IMR-90 (cell line): ENCODE results near the gene ITGB1BP2. TPM values are rescaled to one million over a fixed set of nuclear protein-coding genes. Genes with fewer than 3 reads are reported as not detected.

Experiments used
- ATAC-seq: fragments of 200-7000 bp; cut with Tn5 transposase; 2 replicates; pipeline ENCODE4 v1.9.1; 2020; ENCODE audit warnings: low read depth, mild to moderate bottlenecking, moderate library complexity
- BruUV-seq: library from RNA; stranded (reverse); fragments of 400-500 nt; replicated peaks from 2 replicates; lab custom pipeline; 2021; lab: Mats Ljungman, UMichigan
- CTCF ChIA-PET: fragments of 300-600 bp; formaldehyde crosslinking; extraction: SDS; loops from one replicate; lab custom pipeline; 2021; ENCODE audit warnings: antibody characterized with exemption; lab: Yijun Ruan, JAX
- POLR2A ChIA-PET: fragments of 300-600 bp; sonication (Branson Sonifier 250); formaldehyde crosslinking; loops from one replicate; lab custom pipeline; 2022; ENCODE audit warnings: antibody characterized with exemption; ENCODE audit not compliant: unreplicated experiment; lab: Charles Lee
- DNase-seq: peaks from one replicate; pipeline ENCODE4 v3.0.0; 2013
- H2AFZ ChIP-seq: replicated peaks from 2 replicates; pipeline ENCODE3; 2013; ENCODE audit warnings: low read length, mild to moderate bottlenecking; ENCODE audit not compliant: poor library complexity
- H2AK5ac ChIP-seq: 2 replicates; pipeline ENCODE4 v1.6.1; 2013; ENCODE audit warnings: low read depth, low read length, inconsistent platforms
- H2AK9ac ChIP-seq: replicated peaks from 2 replicates; pipeline ENCODE3; 2013; ENCODE audit warnings: mild to moderate bottlenecking, low read depth, low read length, moderate library complexity; ENCODE audit not compliant: poor library complexity
- H2BK120ac ChIP-seq: 2 replicates; pipeline ENCODE4 v1.6.1; 2013; ENCODE audit warnings: low read depth, low read length, inconsistent platforms
- H2BK15ac ChIP-seq: 3 replicates; pipeline ENCODE4 v1.6.1; 2013; ENCODE audit warnings: low read depth, low read length, inconsistent platforms
- H2BK20ac ChIP-seq: 2 replicates; pipeline ENCODE4 v1.6.1; 2013; ENCODE audit warnings: low read depth, mild to moderate bottlenecking, inconsistent platforms, low read length, moderate library complexity
- H2BK5ac ChIP-seq: 2 replicates; pipeline ENCODE4 v1.6.1; 2013; ENCODE audit warnings: mild to moderate bottlenecking, low read depth, low read length, inconsistent platforms; ENCODE audit not compliant: poor library complexity, severe bottlenecking
- H3K14ac ChIP-seq: replicated peaks from 2 replicates; pipeline ENCODE4 v1.6.1; 2013; ENCODE audit warnings: low read depth, low read length, inconsistent platforms
- H3K18ac ChIP-seq: 2 replicates; pipeline ENCODE4 v1.6.1; 2013; ENCODE audit warnings: low read depth, low read length, control low read depth
- H3K23ac ChIP-seq: 2 replicates; pipeline ENCODE4 v1.6.1; 2013; ENCODE audit warnings: low read depth, low read length, inconsistent platforms
- H3K27ac ChIP-seq: 2 replicates; pipeline ENCODE4 v1.5.1; 2013; ENCODE audit warnings: mild to moderate bottlenecking, control low read depth, low read length; ENCODE audit not compliant: insufficient read depth
- H3K27me3 ChIP-seq: 2 replicates; pipeline ENCODE4 v1.6.1; 2013; ENCODE audit warnings: low read length; ENCODE audit not compliant: control insufficient read depth, insufficient read depth
- H3K36me3 ChIP-seq: 2 replicates; pipeline ENCODE4 v1.6.1; 2013; ENCODE audit warnings: low read length, mixed read lengths; ENCODE audit not compliant: control insufficient read depth, insufficient read depth
- H3K4ac ChIP-seq: 2 replicates; pipeline ENCODE4 v1.6.1; 2013; ENCODE audit warnings: low read depth, low read length, inconsistent platforms
- H3K4me1 ChIP-seq: 2 replicates; pipeline ENCODE4 v1.6.1; 2013; ENCODE audit warnings: low read length, mixed read lengths; ENCODE audit not compliant: control insufficient read depth, insufficient read depth
- H3K4me2 ChIP-seq: 2 replicates; pipeline ENCODE4 v1.6.1; 2013; ENCODE audit warnings: low read depth, mild to moderate bottlenecking, control low read depth, low read length, moderate library complexity
- H3K4me3 ChIP-seq: 2 replicates; pipeline ENCODE4 v1.5.1; 2013; ENCODE audit warnings: low read depth, mild to moderate bottlenecking, control low read depth, low read length, moderate library complexity; ENCODE audit not compliant: insufficient read depth
- H3K56ac ChIP-seq: 2 replicates; pipeline ENCODE4 v1.6.1; 2013; ENCODE audit warnings: low read length, inconsistent platforms; ENCODE audit not compliant: insufficient read depth; ENCODE audit errors: extremely low read depth
- H3K79me1 ChIP-seq, 2 experiments: 2 replicates each; pipeline ENCODE4 v1.6.1; 2013; ENCODE audit warnings: low read length in 2 of 2, inconsistent platforms in 1 of 2, low read depth in 1 of 2
- H3K9ac ChIP-seq: 2 replicates; pipeline ENCODE4 v1.6.1; 2013; ENCODE audit warnings: low read depth, low read length, control low read depth
- H3K9me1 ChIP-seq: 2 replicates; pipeline ENCODE4 v1.6.1; 2013; ENCODE audit warnings: low read length, inconsistent platforms; ENCODE audit not compliant: insufficient read depth
- H3K9me3 ChIP-seq: 2 replicates; pipeline ENCODE4 v1.6.1; 2013; ENCODE audit warnings: low read length; ENCODE audit not compliant: control insufficient read depth, insufficient read depth
- H4K20me1 ChIP-seq: 2 replicates; pipeline ENCODE4 v1.6.1; 2013; ENCODE audit warnings: low read length, inconsistent platforms; ENCODE audit not compliant: insufficient read depth
- H4K5ac ChIP-seq: 2 replicates; pipeline ENCODE4 v1.6.1; 2013; ENCODE audit warnings: mild to moderate bottlenecking, low read depth, low read length, control low read depth
- H4K8ac ChIP-seq, 2 experiments: 2 replicates each; pipeline ENCODE4 v1.6.1; 2013; ENCODE audit warnings: low read depth in 2 of 2, low read length in 2 of 2, control low read depth in 1 of 2, inconsistent platforms in 1 of 2
- H4K91ac ChIP-seq: 2 replicates; pipeline ENCODE4 v1.6.1; 2013; ENCODE audit warnings: low read depth, low read length, inconsistent platforms; ENCODE audit not compliant: insufficient read depth
- BHLHE40 ChIP-seq: fragments of 150-350 bp; IDR thresholded peaks from 2 replicates; pipeline ENCODE4 v1.6.1; 2016; ENCODE audit warnings: mild to moderate bottlenecking, low read depth, low read length
- CEBPB ChIP-seq: IDR thresholded peaks from 2 replicates; pipeline ENCODE4 v1.6.1; 2012; ENCODE audit warnings: low read depth, low read length, improper control_type of control experiment
- CHD1 ChIP-seq: IDR thresholded peaks from 2 replicates; pipeline ENCODE4 v1.6.1; 2012; ENCODE audit warnings: low read depth, low read length, improper control_type of control experiment
- MXI1 ChIP-seq: IDR thresholded peaks from 2 replicates; pipeline ENCODE4 v1.6.1; 2012; ENCODE audit warnings: low read depth, mild to moderate bottlenecking, low read length, moderate library complexity, borderline replicate concordance
- RAD21 ChIP-seq: IDR thresholded peaks from 2 replicates; pipeline ENCODE4 v1.6.1; 2012; ENCODE audit warnings: low read length, improper control_type of control experiment
- RCOR1 ChIP-seq: IDR thresholded peaks from 2 replicates; pipeline ENCODE4 v1.6.1; 2012; ENCODE audit warnings: mild to moderate bottlenecking, low read length, improper control_type of control experiment; ENCODE audit not compliant: insufficient replicate concordance
- SMC3 ChIP-seq: fragments of 150-350 bp; IDR thresholded peaks from 2 replicates; pipeline ENCODE4 v1.6.1; 2016; ENCODE audit warnings: low read depth, mild to moderate bottlenecking, antibody characterized with exemption, low read length, moderate library complexity
- USF2 ChIP-seq: fragments of 150-350 bp; IDR thresholded peaks from 2 replicates; pipeline ENCODE4 v1.6.1; 2017; ENCODE audit warnings: mild to moderate bottlenecking, antibody characterized with exemption, low read length, low read depth
- WGBS, 2 experiments: methylation state at CpG; one replicate each; pipeline versions ENCODE4 v1.1.5 to v1.1.7; 2013; ENCODE audit warnings: missing lambda C conversion rate in 2 of 2; ENCODE audit not compliant: insufficient read length in 1 of 2; ENCODE audit errors: extremely low coverage in 2 of 2; 5-methylcytosine and 5-hydroxymethylcytosine counted together
- dilution Hi-C: fragments of 300-500 bp; cut with HindIII; formaldehyde crosslinking; loops from one replicate; pipeline ENCODE4 v1.14.3; 2018; ENCODE audit warnings: low sequenced_read_pairs; ENCODE audit not compliant: unreplicated experiment
- in situ Hi-C: fragments of 300-500 bp; cut with MboI; formaldehyde crosslinking; loops from 3 replicates; pipeline ENCODE4 v1.14.3; 2019; ENCODE audit warnings: low sequenced_read_pairs, inconsistent platforms, mixed read lengths
- intact Hi-C: fragments of 100-400 bp; cut with micrococcal nuclease; formaldehyde crosslinking; loops from 2 replicates; pipeline ENCODE4 v1.10.0; 2022
- polyA plus RNA-seq, 3 experiments: library from polyadenylated mRNA; depleted of rRNA; stranded (reverse); fragments of >200 nt; gene quantifications; 2 replicates each; pipeline ENCODE4 v1.2.3, GENCODE V29; 2012; ENCODE audit warnings: low replicate concordance in 1 of 3
- total RNA-seq: library from RNA; depleted of rRNA; stranded (reverse); fragments of >200 nt; gene quantifications from 2 replicates; pipeline ENCODE4 v1.2.3, GENCODE V29; 2012
- TF ChIP-seq, protein P1 (sequence below): fragments of 150-350 bp; IDR thresholded peaks from 2 replicates; pipeline ENCODE4 v1.6.1; 2016; ENCODE audit warnings: low read depth, mild to moderate bottlenecking, low read length, moderate library complexity, borderline replicate concordance

The ITGB1BP2 gene
- total and polyA plus RNA-seq, 2 of the 4 experiments (the other 2 are of a cell fraction), result 3.0 to 3.5 TPM

DNA sequence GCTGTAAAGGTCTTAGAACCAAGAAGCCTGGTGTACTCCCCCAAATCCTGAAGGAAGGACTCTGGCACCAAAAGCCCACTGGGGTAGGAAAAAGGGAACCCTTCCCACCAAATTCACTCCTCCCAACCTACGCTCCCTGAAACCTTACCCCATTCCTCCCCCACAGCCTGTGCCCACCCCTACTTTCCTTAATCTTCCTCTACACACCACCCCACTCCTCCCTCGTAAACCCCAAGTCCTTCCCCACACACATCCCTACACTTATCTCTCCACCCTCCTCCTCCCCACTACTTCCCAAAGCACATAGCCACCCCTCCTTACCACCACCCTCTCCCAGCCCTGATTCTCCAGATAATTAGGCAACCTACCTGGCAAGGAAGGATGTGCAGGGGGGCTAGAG lies 49.3 kb upstream of the ITGB1BP2 start:
- in situ Hi-C loops (no loop called here), intact Hi-C loops (loop anchor here (5.0 kb wide), 1 partner anchor 115 kb away; the partner anchor contains the start of gene TAF1), dilution Hi-C loops (no loop called here)
- Histone ChIP-seq H2AK5ac (no peak overlapping the region), H3K4me1 (peaks cover 8% of the 10 kb centered on the region), H2AFZ (no peak overlapping the region), H3K27me3 (peaks cover 2% of the 10 kb centered on the region; the same call in 1 of the 2 replicates), H3K9me3 (no peaks in the 10 kb centered on the region), H3K4ac (no peak overlapping the region), H4K8ac (no peak overlapping the region), H2AK9ac (peak overlapping the region; percentile 47), H4K20me1 (no peaks in the 10 kb centered on the region), H2BK20ac (no peak overlapping the region), H4K5ac (no peak overlapping the region), H4K91ac (no peak overlapping the region), H3K4me2 (peak overlapping the region; percentile 28; the same call in 1 of the 2 replicates), H3K23ac (no peak overlapping the region), H3K79me1 (peaks cover 3 to 27% of the 10 kb centered on the region in 2 experiments), H2BK15ac (no peak overlapping the region), H3K4me3 (no peak overlapping the region; the same call in 1 of the 2 replicates), H3K14ac (no peak overlapping the region), H3K27ac (no peak overlapping the region), H3K56ac (no peak overlapping the region), H3K36me3 (peaks cover 27% of the 10 kb centered on the region), H3K18ac (no peak overlapping the region), H3K9ac (no peak overlapping the region), H2BK120ac (no peak overlapping the region), H3K9me1 (0 out of 2 replicates have a peak, but pooled peaks cover 2% of the 10 kb centered on the region), H2BK5ac (no peak overlapping the region)
- 80 to 100% methylated on average over 1 of the region's 2 CpGs for WGBS, 2 experiments
- no TSS peak for BruUV-seq
- ATAC-seq, result no peak
- ChIA-PET CTCF (interaction anchor here (0.6 kb wide), 2 partner anchors 124 to 950 kb away, joined by 3 to 4 read pairs; no protein-coding TSS in a partner anchor), POLR2A (no interaction called here)
- DNase-seq, result no peak
- TF ChIP-seq RCOR1 (no peak), CHD1 (no peak), CEBPB (no peak), SMC3 (no peak), MXI1 (no peak), RAD21 (no peak), BHLHE40 (no peak), USF2 (no peak)
- TF ChIP-seq, protein P1, sequence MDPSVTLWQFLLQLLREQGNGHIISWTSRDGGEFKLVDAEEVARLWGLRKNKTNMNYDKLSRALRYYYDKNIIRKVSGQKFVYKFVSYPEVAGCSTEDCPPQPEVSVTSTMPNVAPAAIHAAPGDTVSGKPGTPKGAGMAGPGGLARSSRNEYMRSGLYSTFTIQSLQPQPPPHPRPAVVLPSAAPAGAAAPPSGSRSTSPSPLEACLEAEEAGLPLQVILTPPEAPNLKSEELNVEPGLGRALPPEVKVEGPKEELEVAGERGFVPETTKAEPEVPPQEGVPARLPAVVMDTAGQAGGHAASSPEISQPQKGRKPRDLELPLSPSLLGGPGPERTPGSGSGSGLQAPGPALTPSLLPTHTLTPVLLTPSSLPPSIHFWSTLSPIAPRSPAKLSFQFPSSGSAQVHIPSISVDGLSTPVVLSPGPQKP, result no peak
